Right atrium auricular region (tissue), 2 donors: ENCODE data around the gene SRGAP1. TPM values are rescaled to one million over a fixed set of nuclear protein-coding genes. Genes with fewer than 3 reads are reported as not detected.

Source experiments
- DNase-seq: peaks from one replicate; pipeline ENCODE4 v3.0.0-alpha.2; 2019; ENCODE audit warnings: low spot score
- H3K27ac ChIP-seq, 2 donors: fragments of 200-600 bp; sonication (generic); 1 replicate in 1 of 2; 2 replicates in 1 of 2; pipeline ENCODE4 v1.5.1; 2016 to 2019
- H3K27me3 ChIP-seq, 2 donors: fragments of 200-600 bp; sonication (generic); one replicate each; pipeline versions ENCODE4 v1.5.1 to v1.6.0; 2017 to 2019
- H3K36me3 ChIP-seq: fragments of 200-600 bp; sonication (generic); one replicate; pipeline ENCODE4 v1.5.1; 2016
- H3K4me1 ChIP-seq, 2 donors: fragments of 200-600 bp; sonication (generic); one replicate each; pipeline versions ENCODE4 v1.5.1 to v1.6.0; 2017 to 2019
- H3K4me3 ChIP-seq, 2 donors: fragments of 200-600 bp; sonication (generic); 1 replicate in 1 of 2; 2 replicates in 1 of 2; pipeline ENCODE4 v1.5.1; 2017 to 2019; ENCODE audit warnings: mild to moderate bottlenecking in 1 of 2, moderate library complexity in 1 of 2
- H3K9me3 ChIP-seq, 2 donors: fragments of 200-600 bp; sonication (generic); one replicate each; pipeline ENCODE4 v1.5.1; 2019
- CTCF ChIP-seq, 2 donors: fragments of 200-600 bp; sonication (generic); IDR thresholded peaks; one replicate each; pipeline ENCODE4 v1.5.1; 2019; ENCODE audit warnings: antibody characterized with exemption in 2 of 2
- total RNA-seq, 2 donors: library from RNA; depleted of rRNA; stranded (reverse); fragments of >200 nt; gene quantifications; one replicate each; pipeline ENCODE4 v1.1.0, GENCODE V29; 2016

The SRGAP1 gene
- total RNA-seq, 2 donors from 2014 or later, result 1.4 to 3.3 TPM

- no peak for DNase-seq
- H3K27me3 ChIP-seq, result no peaks in the 10 kb centered on the region
- no peaks in the 10 kb centered on the region for H3K4me1 ChIP-seq
- H3K4me3 ChIP-seq, result no peak overlapping the region
- no peak for TF ChIP-seq CTCF (IDR thresholded peaks at IDR 0.05)
- no peaks in the 10 kb centered on the region for H3K36me3 ChIP-seq
- H3K9me3 ChIP-seq, result peaks cover 0 to 6% of the 10 kb centered on the region in 2 donors
- no peak overlapping the region for H3K27ac ChIP-seq
Measured at GRCh38 chr12:63814146-63814772, 30.2 kb upstream of the SRGAP1 start.

GRCh38 chr12:63815482-63815852 lies 29.0 kb upstream of the SRGAP1 start:
- peaks cover 0 to 6% of the 10 kb centered on the region in 2 donors for H3K9me3 ChIP-seq
- no peaks in the 10 kb centered on the region for H3K4me1 ChIP-seq
- no peak overlapping the region for H3K4me3 ChIP-seq
- no peaks in the 10 kb centered on the region for H3K36me3 ChIP-seq
- no peak for DNase-seq
- TF ChIP-seq CTCF (IDR thresholded peaks at IDR 0.05), result no peak
- no peaks in the 10 kb centered on the region for H3K27me3 ChIP-seq
- no peak overlapping the region for H3K27ac ChIP-seq

- H3K27me3 ChIP-seq, result no peaks in the 10 kb centered on the region
- DNase-seq, result no peak
Measured at GRCh38 chr12:63816031-63816430, 28.5 kb upstream of the SRGAP1 start.

GRCh38 chr12:63820427-63820826 lies 24.1 kb upstream of the SRGAP1 start:
- TF ChIP-seq CTCF (IDR thresholded peaks at IDR 0.05), result no peak
- no peak for DNase-seq
- H3K9me3 ChIP-seq, result peaks cover 0 to 6% of the 10 kb centered on the region in 2 donors
- no peaks in the 10 kb centered on the region for H3K4me1 ChIP-seq
- no peaks in the 10 kb centered on the region for H3K36me3 ChIP-seq
- no peaks in the 10 kb centered on the region for H3K27me3 ChIP-seq
- H3K27ac ChIP-seq, result no peak overlapping the region
- H3K4me3 ChIP-seq, result no peak overlapping the region

More at GRCh38 chr12:63816031-63816430, 28.5 kb upstream of the SRGAP1 start:
- TF ChIP-seq CTCF (IDR thresholded peaks at IDR 0.05), result no peak
- peaks cover 0 to 6% of the 10 kb centered on the region in 2 donors for H3K9me3 ChIP-seq
- H3K27ac ChIP-seq, result no peak overlapping the region
- H3K4me1 ChIP-seq, result no peaks in the 10 kb centered on the region
- no peaks in the 10 kb centered on the region for H3K36me3 ChIP-seq
- H3K4me3 ChIP-seq, result no peak overlapping the region

GRCh38 chr12:63821781-63822251 lies 22.7 kb upstream of the SRGAP1 start:
- TF ChIP-seq CTCF (IDR thresholded peaks at IDR 0.05), result no peak
- Histone ChIP-seq H3K9me3 (peaks cover 0 to 6% of the 10 kb centered on the region in 2 donors), H3K4me1 (no peaks in the 10 kb centered on the region), H3K36me3 (no peaks in the 10 kb centered on the region), H3K27me3 (no peaks in the 10 kb centered on the region), H3K4me3 (peak overlapping the region; percentile 47 to 55), H3K27ac (peak overlapping the region; percentile 14 to 16)
- no peak for DNase-seq

- no peak overlapping the region for H3K27ac ChIP-seq
- peak overlapping the region in 1 of 2 donors; percentile 55 for H3K4me3 ChIP-seq
- no peak for TF ChIP-seq CTCF (IDR thresholded peaks at IDR 0.05)
- no peaks in the 10 kb centered on the region for H3K4me1 ChIP-seq
- no peaks in the 10 kb centered on the region for H3K36me3 ChIP-seq
- no peak for DNase-seq
- no peaks in the 10 kb centered on the region for H3K27me3 ChIP-seq
- peaks cover 0 to 6% of the 10 kb centered on the region in 2 donors for H3K9me3 ChIP-seq
Measured at GRCh38 chr12:63822352-63822751, 22.1 kb upstream of the SRGAP1 start.
